HS-27A (cell line): ENCODE results near the gene MAPK9.
"Not testable (repeated sequence)": the region's sequence is repeated elsewhere in the genome, so short reads cannot be mapped to it uniquely, and the experiment has no call there.

Experiments used
- DNase-seq: peaks from one replicate; pipeline ENCODE4 v3.0.0-alpha.2; 2012; ENCODE audit warnings: low read depth, missing footprints

The MAPK9 gene

GRCh38 chr5:180326989-180327565 is 35.2 kb upstream of the MAPK9 start:
- no peak for DNase-seq

GRCh38 chr5:180324601-180324950 is 32.7 kb upstream of the MAPK9 start:
- DNase-seq = no peak

DNA sequence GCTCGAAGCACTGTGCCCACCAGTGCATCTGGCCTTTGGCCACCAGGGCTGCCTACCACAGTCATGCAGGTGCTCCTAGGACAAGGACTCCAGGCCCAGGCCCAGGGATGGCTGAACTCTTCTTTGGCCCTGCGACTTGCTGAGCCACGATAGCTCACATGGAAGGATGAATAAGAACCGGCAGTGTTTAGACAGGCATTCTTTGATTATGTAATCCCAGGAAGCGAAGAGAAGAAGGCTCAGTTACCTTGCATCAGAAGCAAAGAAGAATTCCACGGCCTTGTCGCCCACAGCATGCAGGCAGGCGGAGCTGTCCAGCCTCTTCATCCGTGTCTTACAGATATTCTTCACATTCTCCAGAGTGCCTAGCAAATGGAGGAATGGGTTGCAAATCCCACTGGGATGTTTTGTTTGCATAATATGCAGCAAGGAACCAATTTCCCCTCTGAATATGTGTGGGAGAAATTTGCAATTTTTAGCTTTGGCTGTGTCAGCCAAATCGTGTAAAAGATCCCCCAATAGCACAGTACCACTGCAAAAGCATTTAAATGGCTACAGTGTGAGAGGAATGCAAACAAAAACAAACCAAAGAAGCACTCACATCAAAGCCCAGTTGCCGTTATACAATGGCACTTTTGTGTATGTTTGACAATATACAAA is 32.2 kb upstream of the MAPK9 start:
- DNase-seq = no peak

GRCh38 chr5:180323160-180323559 is 31.3 kb upstream of the MAPK9 start:
- no peak for DNase-seq

- no peak for DNase-seq
Observed at GRCh38 chr5:180318456-180319089, 26.7 kb upstream of the MAPK9 start.

DNA sequence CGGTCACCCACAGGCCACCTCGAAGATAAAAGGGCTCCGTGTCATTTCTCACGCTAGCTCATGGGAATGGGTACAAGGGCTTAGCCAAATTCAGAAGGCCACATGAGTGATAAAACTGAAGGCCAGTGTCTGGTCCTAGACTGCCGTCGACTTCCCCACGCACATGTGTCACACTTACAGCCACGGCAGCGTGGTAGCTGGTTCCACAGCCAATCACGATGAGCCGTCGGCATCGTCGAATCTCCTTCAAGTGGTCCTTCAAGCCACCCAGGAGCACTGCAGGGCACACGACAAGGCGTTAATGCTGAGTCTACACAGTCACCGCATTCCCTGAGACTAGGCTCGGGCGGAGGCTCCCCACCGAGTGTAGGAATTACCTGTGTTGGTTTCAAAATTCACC is 24.7 kb upstream of the MAPK9 start:
- DNase-seq = no peak

DNA sequence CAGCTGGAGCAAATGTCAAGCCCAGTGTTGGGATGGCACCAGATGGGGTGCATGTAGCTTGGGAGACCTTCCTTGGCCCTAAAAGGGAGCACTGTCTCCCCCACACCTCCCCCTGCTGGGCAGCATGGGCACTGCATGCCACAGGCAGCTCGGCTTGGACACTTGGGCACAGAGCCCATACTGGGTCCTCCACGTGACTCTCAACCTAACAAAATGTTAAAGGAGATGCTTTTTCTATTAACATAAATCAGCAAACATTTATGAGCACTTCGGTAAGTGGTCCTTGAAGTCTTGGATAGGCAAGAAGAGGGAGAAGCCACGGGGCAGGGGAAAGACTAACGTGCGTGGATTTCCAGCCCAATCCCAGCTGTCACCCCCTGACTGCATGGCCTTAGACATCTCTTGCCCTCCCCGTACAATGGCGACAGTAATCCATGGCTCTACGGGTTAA is 23.9 kb upstream of the MAPK9 start:
- DNase-seq = no peak

GRCh38 chr5:180313677-180314505 is 22.0 kb upstream of the MAPK9 start:
- no peak for DNase-seq

DNA sequence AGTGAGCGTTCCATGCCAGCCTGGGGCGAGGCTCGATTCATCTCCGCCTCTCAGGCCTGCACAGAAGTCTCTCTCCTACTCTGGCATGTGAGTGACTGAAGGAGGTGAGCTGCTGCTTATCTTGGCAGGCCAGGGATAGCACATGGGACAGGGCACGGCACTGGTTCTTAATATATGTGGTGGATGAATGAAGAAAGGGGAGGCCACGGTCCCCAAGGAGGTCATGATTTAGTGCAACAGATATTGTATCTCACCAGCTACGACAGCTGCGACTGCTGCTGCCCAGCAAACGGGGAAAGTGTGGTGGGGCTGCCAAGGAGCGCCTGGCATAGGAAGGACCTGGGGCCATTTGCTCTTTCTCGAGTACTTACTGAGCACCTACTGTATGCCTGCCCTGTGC is 19.3 kb upstream of the MAPK9 start:
- no peak for DNase-seq

DNA sequence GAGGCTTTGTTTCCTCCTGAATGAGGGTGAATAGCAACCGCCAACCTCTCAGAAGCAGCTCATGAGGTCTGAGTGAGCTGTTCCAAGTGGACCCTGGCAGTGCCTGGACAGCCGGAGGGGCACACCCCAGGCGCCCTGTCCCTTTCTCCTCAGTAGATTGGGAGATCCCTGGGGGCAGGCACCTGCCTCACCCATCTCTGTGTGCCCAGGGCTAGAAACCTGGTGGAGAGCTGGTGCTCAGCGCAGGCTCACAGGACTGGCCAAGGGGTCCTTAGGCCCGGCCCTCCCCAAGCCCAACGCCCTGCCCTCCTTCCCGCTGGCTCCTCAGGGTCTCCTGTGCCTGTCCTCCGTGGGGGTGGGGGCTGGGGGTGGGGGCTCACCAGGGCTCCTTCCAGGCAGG is 14.9 kb upstream of the MAPK9 start:
- DNase-seq = no peak

GRCh38 chr5:180305481-180305880 is 13.6 kb upstream of the MAPK9 start:
- no peak for DNase-seq

DNA sequence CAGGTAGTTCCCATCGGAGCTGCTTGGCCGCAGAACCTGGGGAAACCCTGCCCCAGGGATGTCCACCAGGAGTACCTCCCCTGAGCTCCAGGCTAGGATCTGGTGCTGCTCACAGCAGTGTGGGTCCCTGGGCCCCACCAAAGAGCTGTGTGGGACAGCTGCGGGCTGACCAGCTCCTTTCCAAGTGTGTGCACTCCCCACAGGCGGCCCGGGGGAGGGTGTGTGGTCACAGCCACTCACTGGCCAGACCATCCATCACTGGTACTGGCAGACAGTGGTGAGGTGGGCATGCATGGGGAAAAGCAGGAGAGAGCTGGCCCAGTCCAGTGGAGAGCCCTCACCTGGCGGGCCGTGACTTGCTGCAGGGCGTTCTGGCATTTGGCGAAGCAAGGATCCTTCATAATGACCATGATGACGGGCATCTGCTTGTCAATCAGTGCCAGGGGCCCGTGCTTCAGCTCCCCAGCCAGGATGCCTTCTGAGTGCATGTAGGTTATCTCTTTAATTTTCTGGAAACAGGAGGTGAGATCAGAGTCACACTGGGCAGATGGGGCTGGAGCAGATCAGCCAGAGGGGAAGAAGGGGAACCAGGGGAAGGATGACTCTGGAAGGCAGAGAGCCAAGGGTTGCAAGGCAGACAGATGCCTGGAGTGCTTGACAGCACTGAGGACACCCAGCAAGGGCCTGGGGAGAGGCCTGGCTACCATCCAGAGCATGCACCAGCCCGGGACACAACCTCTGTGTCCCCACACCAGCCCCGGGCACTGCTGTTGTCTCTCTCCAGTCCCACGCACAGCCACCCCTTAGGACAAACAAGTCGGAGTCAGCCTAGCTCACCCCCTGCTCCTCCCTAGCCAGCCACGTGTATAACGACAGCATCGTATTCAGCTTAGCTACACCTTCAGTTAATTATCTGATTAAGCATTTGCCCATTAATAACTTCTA is 12.8 kb upstream of the MAPK9 start:
- DNase-seq = no peak

- no peak for DNase-seq
Observed at GRCh38 chr5:180304016-180304292, 12.1 kb upstream of the MAPK9 start.

- DNase-seq = no peak
Observed at GRCh38 chr5:180303226-180304015, 11.5 kb upstream of the MAPK9 start.

DNA sequence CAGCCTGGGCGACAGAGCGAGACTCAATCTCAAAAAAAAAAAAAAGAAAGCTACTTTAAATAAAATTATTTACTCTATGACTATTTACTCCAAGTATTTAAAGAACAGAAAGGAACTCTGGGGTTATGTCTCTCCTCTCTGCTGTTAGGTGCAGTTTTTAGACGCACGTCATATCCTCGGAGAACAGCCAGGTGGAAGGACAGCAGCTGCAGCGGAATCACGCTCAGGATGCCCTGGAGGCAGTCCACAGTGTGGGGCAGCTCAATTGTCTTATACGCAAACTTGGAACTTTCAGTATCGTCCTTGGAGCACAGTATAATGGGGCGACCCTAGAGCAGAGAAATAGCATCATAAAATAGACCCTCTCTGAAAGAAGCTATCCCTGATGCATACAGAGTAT is 10.4 kb upstream of the MAPK9 start:
- DNase-seq = no peak

DNA sequence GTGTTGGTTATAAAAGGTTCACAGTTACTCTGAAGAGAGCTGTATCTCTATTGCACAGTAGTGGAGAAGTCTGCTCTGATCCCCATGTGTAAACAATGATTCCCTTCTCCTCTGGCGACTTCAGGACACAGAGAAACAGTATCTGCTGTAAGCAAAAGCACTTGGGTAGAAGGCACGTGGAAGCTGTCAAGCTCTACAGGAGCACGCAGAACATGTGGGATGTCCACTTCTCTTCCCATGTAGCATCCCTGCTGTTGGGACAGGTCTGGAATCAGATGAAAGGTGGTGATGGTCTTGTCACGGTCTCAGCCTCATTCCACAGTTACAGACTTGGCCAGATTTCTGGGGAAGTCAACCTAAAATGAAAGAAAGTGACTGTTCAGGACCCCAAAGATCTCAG is 9.4 kb upstream of the MAPK9 start:
- no peak for DNase-seq

DNA sequence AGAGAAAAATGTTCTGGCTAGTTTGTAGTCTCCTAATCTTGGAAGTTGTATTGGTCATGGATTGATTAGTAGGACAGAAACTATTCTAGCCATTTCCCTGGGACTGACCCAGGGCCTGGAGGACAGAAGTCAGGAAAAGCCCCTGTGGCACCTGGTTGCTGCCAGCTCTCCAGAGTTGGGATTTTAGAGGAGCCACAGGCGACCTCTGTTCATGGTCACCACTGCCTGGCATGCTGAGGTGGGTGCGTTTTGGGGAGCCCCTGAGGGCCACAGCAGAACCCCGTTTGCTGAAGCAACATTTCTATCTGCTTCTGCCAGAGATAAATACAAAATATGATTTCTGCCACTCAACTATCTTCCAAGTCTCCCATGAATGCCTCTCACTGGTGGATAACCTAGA is 7.6 kb upstream of the MAPK9 start:
- DNase-seq = no peak

DNA sequence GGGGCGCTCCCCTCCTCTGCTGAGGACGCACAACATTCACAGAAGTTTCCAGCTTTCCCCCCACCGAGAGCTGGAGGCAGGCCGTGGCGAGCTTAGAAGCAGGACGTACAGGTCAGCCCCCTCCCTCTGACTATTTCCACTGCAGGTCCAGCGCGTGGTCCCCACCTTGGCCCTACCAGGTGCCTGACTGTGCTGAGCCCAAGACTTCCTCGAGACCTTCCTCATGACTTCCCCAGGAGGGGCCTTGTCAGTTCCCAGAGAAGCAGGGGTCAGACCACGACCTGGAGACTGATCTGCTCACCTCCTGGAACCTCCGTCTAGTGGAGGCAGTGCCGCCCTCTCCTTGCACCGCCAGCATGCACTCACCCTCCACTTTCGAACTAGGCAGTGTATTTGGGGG is 7.1 kb upstream of the MAPK9 start:
- not testable (repeated sequence) for DNase-seq

DNA sequence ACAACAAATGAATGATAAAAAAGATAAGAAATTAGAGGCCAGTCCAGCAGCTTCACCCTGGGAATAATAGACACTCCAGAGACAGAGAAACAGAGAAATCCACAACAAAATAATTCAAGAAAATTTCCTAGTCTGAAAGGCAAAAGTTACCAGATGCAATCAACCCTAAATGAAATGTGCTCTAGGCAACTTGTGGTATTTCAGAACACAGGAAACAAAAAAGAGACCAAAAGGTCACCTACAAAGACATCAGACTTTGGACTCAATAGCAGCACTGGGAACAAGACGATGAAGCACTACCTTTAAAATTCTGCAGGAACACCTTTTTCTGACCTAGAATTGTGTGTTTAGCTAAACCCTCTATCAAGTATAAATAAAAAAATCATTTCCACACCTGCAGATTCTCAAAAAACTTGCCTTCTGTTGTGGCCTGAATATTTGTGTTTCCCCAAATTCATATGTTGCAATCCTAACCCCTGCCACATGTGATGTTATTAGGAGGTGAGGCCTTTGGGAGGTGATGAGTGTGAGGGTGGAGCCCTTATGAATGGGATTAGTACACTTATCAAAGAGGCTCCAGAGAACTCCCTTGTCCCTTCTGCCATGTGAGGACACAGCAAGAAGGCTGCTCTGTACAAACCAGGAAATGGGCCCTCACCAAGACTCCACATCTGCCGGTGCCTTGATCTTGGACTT is 5.9 kb upstream of the MAPK9 start:
- no peak for DNase-seq

GRCh38 chr5:180296771-180297170 is 4.9 kb upstream of the MAPK9 start:
- no peak for DNase-seq
